Stimulated activated CD8-positive, alpha-beta memory T cell treated with anti-CD3 and anti-CD28 coated beads, Interleukin-12 subunit alpha, Interleukin-12 subunit beta, amount 100 ng/mL, for 4 hours (primary cell): ENCODE measurements around the gene ZNF426.
"Not testable (repeated sequence)": the region's sequence is repeated elsewhere in the genome, so short reads cannot be mapped to it uniquely, and the experiment has no call there.

Source experiments
- DNase-seq: peaks from one replicate; pipeline ENCODE4 v3.0.0-alpha.2; 2020; ENCODE audit warnings: low read depth

The ZNF426 gene

GRCh38 chr19:9538183-9539058, at the start of gene ZNF426:
Gene ZNF426, minus strand, starts transcription at chr19:9538645. Its CDS starts 2,413 bp downstream, at chr19:9536232.
- DNase-seq: peak; percentile 75

- DNase-seq: peak; percentile 55
Observed at GRCh38 chr19:9586764-9587163, 48.3 kb upstream of the ZNF426 start.

GRCh38 chr19:9584073-9584833, 45.8 kb upstream of the ZNF426 start, which contains the start of gene ZNF121:
Gene ZNF121, minus strand, starts transcription at chr19:9584504. Its CDS starts 16,407 bp downstream, at chr19:9568097.
- DNase-seq: peak; percentile 72

- DNase-seq: not testable (repeated sequence)
Observed at GRCh38 chr19:9582081-9582725, 43.8 kb upstream of the ZNF426 start.

GRCh38 chr19:9580728-9581127, 42.3 kb upstream of the ZNF426 start:
- DNase-seq: no peak

GRCh38 chr19:9570255-9570654, 31.8 kb upstream of the ZNF426 start:
- no peak for DNase-seq

GRCh38 chr19:9566729-9567128, 28.3 kb upstream of the ZNF426 start:
- DNase-seq: no peak

DNA sequence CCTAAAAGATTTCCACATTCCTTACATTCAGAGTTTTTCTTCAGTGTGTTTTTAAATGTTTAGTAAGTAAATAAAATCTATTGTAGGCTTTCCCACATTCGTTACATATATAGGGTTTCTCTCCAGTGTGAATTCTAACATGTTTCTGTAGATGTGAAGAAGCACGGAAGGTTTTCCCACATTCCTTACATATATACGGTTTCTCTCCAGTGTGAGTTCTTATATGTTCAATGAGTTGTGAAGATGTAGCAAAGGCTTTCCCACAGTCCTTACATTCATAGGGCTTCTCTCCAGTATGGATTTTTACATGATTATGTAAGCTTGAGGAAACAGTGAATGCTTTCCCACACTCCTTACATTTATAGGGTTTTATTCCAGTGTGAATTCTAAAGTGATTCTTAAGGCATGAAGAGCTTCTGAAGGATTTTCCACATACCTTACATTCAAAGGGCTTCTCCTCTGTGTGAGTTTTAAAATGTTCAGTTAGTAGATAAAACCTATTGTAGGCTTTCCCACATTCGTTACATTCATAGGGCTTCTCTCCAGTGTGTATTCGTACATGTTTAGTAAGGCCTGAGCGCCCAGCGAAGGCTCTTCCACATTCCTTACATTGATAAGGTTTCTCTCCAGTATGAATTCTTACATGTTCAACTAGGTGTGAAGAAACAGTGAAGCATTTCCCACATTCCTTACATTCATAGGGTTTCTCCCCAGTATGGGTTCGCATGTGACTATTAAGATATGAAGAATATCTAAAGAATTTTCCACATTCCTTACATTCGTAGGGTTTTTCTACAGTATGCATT, 27.7 kb upstream of the ZNF426 start:
- no peak for DNase-seq

- no peak for DNase-seq
Observed at GRCh38 chr19:9552536-9553274, 14.3 kb upstream of the ZNF426 start.

- no peak for DNase-seq
Observed at GRCh38 chr19:9547870-9548269, 9.4 kb upstream of the ZNF426 start.

GRCh38 chr19:9541281-9541680, 2.8 kb upstream of the ZNF426 start:
- DNase-seq: not testable (repeated sequence)

DNA sequence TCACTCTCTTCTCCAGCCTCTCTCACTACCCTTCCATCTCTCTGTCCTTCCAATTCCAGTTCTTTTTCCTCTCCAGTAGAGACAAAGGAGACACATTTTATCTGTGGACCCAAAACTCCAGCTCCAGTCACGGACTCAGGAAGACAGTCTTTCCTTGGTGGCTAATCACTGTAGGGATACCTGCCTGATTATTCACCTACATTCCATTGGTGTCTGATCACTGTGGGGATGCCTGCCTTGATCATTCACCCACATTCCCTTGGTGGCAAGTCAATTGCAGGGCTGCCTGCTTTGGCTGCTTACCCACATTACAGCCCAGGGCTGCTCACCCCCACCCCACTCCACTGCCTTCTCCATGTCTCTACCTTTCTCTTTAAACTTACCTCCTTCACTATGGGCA, 1.5 kb upstream of the ZNF426 start:
- not testable (repeated sequence) for DNase-seq

DNA sequence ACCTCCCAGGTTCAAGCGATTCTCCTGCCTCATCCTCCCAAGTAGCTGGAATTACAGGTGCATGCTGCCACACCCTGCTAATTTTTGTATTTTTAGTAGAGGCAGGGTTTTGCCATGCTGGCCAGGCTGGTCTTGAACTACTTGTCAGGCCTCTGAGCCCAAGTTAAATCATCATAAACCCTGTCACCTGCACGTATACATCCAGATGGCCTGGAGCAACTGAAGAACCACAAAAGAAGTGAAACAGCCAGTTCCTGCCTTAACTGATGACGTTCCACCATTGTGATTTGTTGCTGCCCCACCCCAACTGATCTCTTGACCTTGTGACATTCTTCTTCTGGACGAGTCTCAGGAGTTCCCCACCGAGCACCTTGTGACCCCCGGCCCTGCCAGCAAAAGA, 756 bp upstream of the ZNF426 start:
- DNase-seq: not testable (repeated sequence)

DNA sequence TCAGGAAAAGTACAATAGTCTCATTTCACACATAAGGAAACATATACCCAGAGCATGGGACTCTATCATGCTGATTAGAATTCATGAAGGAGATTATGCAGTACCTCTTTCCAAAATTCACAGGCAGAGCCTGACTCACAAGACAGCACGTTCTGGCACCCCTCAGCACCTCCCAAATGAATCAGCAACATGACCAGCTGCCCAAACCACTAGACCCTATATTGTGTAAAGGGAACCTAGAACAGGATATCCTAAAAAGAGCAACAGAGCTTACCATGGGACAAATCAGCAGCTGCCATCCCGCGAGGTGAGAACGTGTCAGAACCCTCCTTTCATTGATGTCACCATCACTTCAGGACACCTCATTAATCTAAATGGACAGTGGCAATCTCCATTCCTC, 2.5 kb downstream of the ZNF426 start:
- no peak for DNase-seq

DNA sequence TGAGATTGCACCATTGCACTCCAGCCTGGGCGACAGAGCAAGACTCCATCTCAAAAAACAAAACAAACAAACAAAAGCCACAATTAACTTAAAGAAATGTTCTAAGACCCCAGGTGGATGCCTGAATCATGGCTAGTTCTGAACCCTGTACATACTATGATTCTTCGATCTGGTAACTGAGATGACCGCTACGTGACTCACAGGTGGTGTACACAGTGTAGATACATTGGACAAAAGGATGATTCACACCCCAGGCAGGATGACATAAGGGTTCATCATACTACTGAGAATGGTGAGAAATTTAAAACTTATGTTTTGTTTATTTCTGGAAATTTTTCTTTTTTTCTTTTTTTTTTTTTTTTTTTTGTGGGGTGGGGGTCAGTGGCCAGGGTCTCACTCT, 6.5 kb downstream of the ZNF426 start:
- no peak for DNase-seq

DNA sequence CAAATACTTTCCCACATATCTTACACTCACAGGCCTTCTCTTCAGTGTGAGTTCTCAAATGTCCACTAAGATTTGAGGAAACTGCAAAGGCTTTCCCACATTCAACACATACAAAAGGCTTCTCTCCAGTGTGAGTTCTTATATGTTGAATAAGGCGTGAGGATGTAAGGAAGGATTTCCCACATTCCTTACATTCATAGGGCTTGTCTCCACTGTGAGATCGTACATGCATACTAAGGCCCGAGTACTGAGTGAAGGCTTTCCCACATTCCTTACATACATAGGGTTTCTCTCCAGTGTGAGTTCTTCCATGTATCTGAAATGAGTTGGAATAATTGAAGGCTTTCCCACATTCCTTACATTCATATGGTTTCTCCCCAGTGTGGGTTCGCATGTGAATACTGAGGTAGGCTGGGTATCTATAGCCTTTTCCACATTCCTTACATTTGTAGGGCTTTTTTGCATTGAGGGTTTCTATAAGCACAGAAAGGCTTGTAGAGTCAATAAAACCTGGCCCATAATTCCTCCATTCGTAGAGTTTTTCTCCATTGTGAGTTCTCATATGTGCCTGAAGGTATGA, 9.6 kb downstream of the ZNF426 start:
- DNase-seq: no peak

GRCh38 chr19:9523885-9524474, 14.5 kb downstream of the ZNF426 start:
- DNase-seq: no peak

DNA sequence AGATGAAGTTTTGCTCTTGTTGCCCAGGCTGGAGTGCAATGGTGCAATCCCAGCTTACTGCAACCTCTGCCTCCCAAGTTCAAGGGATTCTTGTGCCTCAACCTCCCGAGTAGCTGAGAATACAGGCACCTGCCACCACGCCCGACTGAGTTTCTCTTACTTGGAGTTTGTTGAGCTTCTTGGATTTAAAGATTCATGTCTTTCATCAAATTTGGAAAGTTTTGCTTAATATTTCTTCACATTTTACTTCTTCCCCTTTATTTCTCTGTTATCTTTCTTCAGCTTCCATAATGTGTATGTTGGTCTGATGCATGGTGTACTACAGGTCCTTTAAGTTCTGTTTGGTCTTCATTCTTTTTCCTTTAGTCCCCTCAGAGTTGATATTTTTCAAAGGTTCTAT, 31.2 kb downstream of the ZNF426 start:
- no peak for DNase-seq

DNA sequence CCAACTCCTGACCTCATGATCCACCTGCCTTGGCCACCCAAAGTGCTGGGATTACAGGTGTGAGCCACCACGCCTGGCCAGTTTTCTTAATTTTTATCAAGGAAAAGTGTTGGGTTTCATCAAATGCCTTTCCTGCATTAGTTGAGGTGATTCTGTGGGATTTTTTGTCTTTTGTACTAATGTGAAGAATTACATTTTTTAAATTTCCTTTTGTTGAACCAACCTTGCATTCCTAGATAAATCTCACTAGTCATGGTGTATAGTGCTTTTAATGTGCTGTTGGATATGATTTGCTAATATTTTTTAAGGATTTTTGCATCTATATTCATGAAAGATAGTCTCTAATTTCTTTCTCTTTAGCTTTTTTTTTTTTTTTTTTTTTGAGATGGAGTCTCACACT, 37.6 kb downstream of the ZNF426 start:
- DNase-seq: no peak
